NCI-H345 treated with DMSO at 0.1 percent for 48 hours (cell line): ENCODE data around the gene CELSR2.
"Not testable (repeated sequence)": the region's sequence is repeated elsewhere in the genome, so short reads cannot be mapped to it uniquely, and the experiment has no call there.

ENCODE experiments used
- DNase-seq: peaks from one replicate; lab custom pipeline; 2025; ENCODE audit not compliant: unreplicated experiment; lab: John Stamatoyannopoulos, UW

Gene CELSR2

GRCh38 chr1:109248797-109249629, at the start of gene CELSR2:
CELSR2 (plus strand) TSS chr1:109249539; CDS start chr1:109250080, 541 bp downstream.
- peak; percentile 41 for DNase-seq

GRCh38 chr1:109199710-109200109, 49.6 kb upstream of the CELSR2 start:
- DNase-seq, result no peak

GRCh38 chr1:109201123-109201703, 48.1 kb upstream of the CELSR2 start:
- no peak for DNase-seq

GRCh38 chr1:109204484-109204883, 44.9 kb upstream of the CELSR2 start:
- no peak for DNase-seq

- no peak for DNase-seq
Observed at GRCh38 chr1:109206339-109206738, 43.0 kb upstream of the CELSR2 start.

GRCh38 chr1:109207467-109208103, 41.8 kb upstream of the CELSR2 start:
- no peak for DNase-seq

- no peak for DNase-seq
Observed at GRCh38 chr1:109208394-109208793, 40.9 kb upstream of the CELSR2 start.

- no peak for DNase-seq
Observed at GRCh38 chr1:109208836-109209463, 40.4 kb upstream of the CELSR2 start.

- DNase-seq, result no peak
Observed at GRCh38 chr1:109210058-109210457, 39.3 kb upstream of the CELSR2 start.

GRCh38 chr1:109213345-109213823, 36.0 kb upstream of the CELSR2 start:
- DNase-seq, result peak; percentile 46

- peak; percentile 82 for DNase-seq
Observed at GRCh38 chr1:109213824-109214693, 35.3 kb upstream of the CELSR2 start, which contains the start of gene SARS1. SARS1 (plus strand) TSS chr1:109213918; CDS start chr1:109213993, 75 bp downstream.

GRCh38 chr1:109214695-109215623, 34.4 kb upstream of the CELSR2 start:
- DNase-seq, result peak; percentile 39

- DNase-seq, result no peak
Observed at GRCh38 chr1:109216662-109217061, 32.7 kb upstream of the CELSR2 start.

- no peak for DNase-seq
Observed at GRCh38 chr1:109218516-109218915, 30.8 kb upstream of the CELSR2 start.

GRCh38 chr1:109221201-109221600, 28.1 kb upstream of the CELSR2 start:
- DNase-seq, result not testable (repeated sequence)

GRCh38 chr1:109225308-109225707, 24.0 kb upstream of the CELSR2 start:
- DNase-seq, result no peak

- DNase-seq, result no peak
Observed at GRCh38 chr1:109225711-109226445, 23.5 kb upstream of the CELSR2 start.

- DNase-seq, result no peak
Observed at GRCh38 chr1:109228167-109228566, 21.2 kb upstream of the CELSR2 start.
